Endothelial cell of umbilical vein (primary cell): ENCODE data around the gene TMCO1. TPM values are rescaled to one million over a fixed set of nuclear protein-coding genes. Genes with fewer than 3 reads are reported as not detected.
A peak's percentile ranks its signal among the peaks of the same experiment; 100 is the strongest.

Source experiments
- Bru-seq: library from RNA; stranded (reverse); fragments of 400-500 nt; gene quantifications from one replicate; lab custom pipeline; 2021; lab: Mats Ljungman, UMichigan
- BruChase-seq, 2 experiments: library from RNA; stranded (reverse); fragments of 400-500 nt; gene quantifications; one replicate each; lab custom pipeline; 2021; lab: Mats Ljungman, UMichigan
- BruUV-seq: library from RNA; stranded (reverse); fragments of 400-500 nt; replicated peaks from 2 replicates; lab custom pipeline; 2021; lab: Mats Ljungman, UMichigan
- CTCF ChIA-PET: fragments of 300-600, 350-600 bp; sonication (Branson Sonifier 250); formaldehyde crosslinking; loops from one replicate; lab custom pipeline; 2021; ENCODE audit warnings: antibody characterized with exemption, inconsistent platforms; lab: Charles Lee
- POLR2A ChIA-PET: fragments of 300-600, 350-600 bp; sonication (Branson Sonifier 250); formaldehyde crosslinking; loops from one replicate; lab custom pipeline; 2021; ENCODE audit warnings: antibody characterized with exemption, inconsistent platforms; lab: Charles Lee
- DNase-seq: peaks from one replicate; pipeline ENCODE4 v3.0.0-alpha.2; 2011; ENCODE audit warnings: low read depth, low spot score
- FAIRE-seq: peaks from 2 replicates; lab custom pipeline; 2011; peaks lifted over from hg19 to GRCh38; lab: Jason Lieb, UNC
- H2AFZ ChIP-seq: 2 replicates; pipeline ENCODE4 v1.6.0; 2012; ENCODE audit warnings: low read depth, low read length, control low read depth, inconsistent platforms
- H3K27ac ChIP-seq: 2 replicates; pipeline ENCODE4 v1.5.1; 2011; ENCODE audit warnings: low read depth, mild to moderate bottlenecking, control low read depth, low read length, moderate library complexity; ENCODE audit not compliant: insufficient read depth
- H3K27me3 ChIP-seq, 2 experiments: 2 replicates each; pipeline versions ENCODE4 v1.6.0 to v1.6.1; 2011; ENCODE audit warnings: low read length in 2 of 2, mixed read lengths in 1 of 2; ENCODE audit not compliant: control insufficient read depth in 2 of 2, insufficient read depth in 2 of 2
- H3K36me3 ChIP-seq, 2 experiments: 2 replicates in 1 of 2; 3 replicates in 1 of 2; pipeline ENCODE4 v1.5.1; 2011; ENCODE audit warnings: low read length in 2 of 2, mild to moderate bottlenecking in 1 of 2, moderate library complexity in 1 of 2; ENCODE audit not compliant: control insufficient read depth in 2 of 2, insufficient read depth in 2 of 2; ENCODE audit errors: extremely low read depth in 1 of 2
- H3K4me1 ChIP-seq: 3 replicates; pipeline ENCODE4 v1.5.1; 2011; ENCODE audit warnings: mild to moderate bottlenecking, low read length; ENCODE audit not compliant: control insufficient read depth, insufficient read depth; ENCODE audit errors: extremely low read depth
- H3K4me2 ChIP-seq: 2 replicates; pipeline ENCODE4 v1.6.1; 2011; ENCODE audit warnings: low read length, control low read depth, mixed read lengths; ENCODE audit not compliant: insufficient read depth
- H3K4me3 ChIP-seq, 3 experiments: fragments of 200-600 bp in 1 of 3; sonication (generic), shearing (Covaris generic) in 1 of 3; replicated peaks in 1 of 3; 2 replicates each; pipeline ENCODE4 v1.5.1; 2011 to 2016; ENCODE audit warnings: control low read depth in 3 of 3, low read length in 3 of 3, mild to moderate bottlenecking in 2 of 3, inconsistent platforms in 1 of 3, low read depth in 1 of 3, moderate library complexity in 1 of 3; ENCODE audit not compliant: insufficient read depth in 1 of 3
- H3K79me2 ChIP-seq: 2 replicates; pipeline ENCODE4 v1.6.0; 2012; ENCODE audit warnings: low read length, inconsistent platforms; ENCODE audit not compliant: control insufficient read depth, insufficient read depth
- H3K9ac ChIP-seq: replicated peaks from 2 replicates; pipeline ENCODE3; 2011; ENCODE audit warnings: low read length, control low read depth; ENCODE audit not compliant: insufficient read depth; ENCODE audit errors: extremely low read depth
- H3K9me1 ChIP-seq: replicated peaks from 3 replicates; pipeline ENCODE4 v1.6.0; 2011; ENCODE audit warnings: mild to moderate bottlenecking, low read length; ENCODE audit not compliant: control insufficient read depth, insufficient read depth; ENCODE audit errors: extremely low read depth
- H3K9me3 ChIP-seq: replicated peaks from 2 replicates; pipeline ENCODE4 v1.5.1; 2012; ENCODE audit warnings: low read length, inconsistent platforms; ENCODE audit not compliant: control insufficient read depth, insufficient read depth
- H4K20me1 ChIP-seq: replicated peaks from 2 replicates; pipeline ENCODE3; 2011; ENCODE audit warnings: mild to moderate bottlenecking, low read length; ENCODE audit not compliant: control insufficient read depth, insufficient read depth; ENCODE audit errors: extremely low read depth
- EZH2 ChIP-seq: IDR thresholded peaks from 2 replicates; pipeline ENCODE4 v1.6.1; 2012; ENCODE audit warnings: borderline replicate concordance, low read depth, mild to moderate bottlenecking, moderate library complexity, low read length, inconsistent platforms; ENCODE audit not compliant: severe bottlenecking
- FOS ChIP-seq: IDR thresholded peaks from 2 replicates; pipeline ENCODE4 v1.6.1; 2011; ENCODE audit warnings: mild to moderate bottlenecking, low read length, moderate library complexity, borderline replicate concordance; ENCODE audit not compliant: insufficient read depth
- GATA2 ChIP-seq: IDR thresholded peaks from 2 replicates; pipeline ENCODE4 v1.7.0; 2011; ENCODE audit warnings: low read depth, mild to moderate bottlenecking, moderate library complexity, mixed read lengths, low read length; ENCODE audit not compliant: insufficient read length, insufficient read depth
- JUN ChIP-seq: IDR thresholded peaks from 2 replicates; pipeline ENCODE4 v1.6.1; 2011; ENCODE audit warnings: borderline replicate concordance, low read depth; ENCODE audit not compliant: insufficient read length, insufficient read depth
- MYC ChIP-seq: IDR thresholded peaks from one replicate; pipeline ENCODE4 v1.6.1; 2011; ENCODE audit warnings: mild to moderate bottlenecking, low read depth, low read length
- POLR2A ChIP-seq: IDR thresholded peaks from 2 replicates; pipeline ENCODE4 v1.6.1; 2012; ENCODE audit warnings: low read depth, mild to moderate bottlenecking, control low read depth, low read length
- POLR2AphosphoS5 ChIP-seq: IDR thresholded peaks from 2 replicates; pipeline ENCODE4 v1.6.1; 2012; ENCODE audit warnings: low read depth, mild to moderate bottlenecking, control low read depth, low read length, moderate library complexity; ENCODE audit not compliant: insufficient read depth
- dilution Hi-C: fragments of 300-500 bp; cut with MboI; formaldehyde crosslinking; loops from one replicate; pipeline ENCODE4 v1.15.0; 2019; ENCODE audit warnings: low sequenced_read_pairs; ENCODE audit not compliant: extremely low pct_ligation_motif_present
- intact Hi-C: fragments of 100-400 bp; cut with micrococcal nuclease; formaldehyde crosslinking; loops from one replicate; pipeline ENCODE4 v1.10.0; 2022
- long read RNA-seq: library from polyadenylated mRNA; stranded (forward); transcript quantifications from one replicate; pipeline ENCODE4 v2.0.0, GENCODE V29; 2021
- polyA minus RNA-seq, 3 experiments: library from RNA; depleted of rRNA, polyadenylated mRNA; stranded (reverse); fragments of >200 nt; gene quantifications; 1 replicate in 1 of 3; 2 replicates in 2 of 3; pipeline ENCODE4 v1.2.3, GENCODE V29; 2011
- polyA plus RNA-seq, 4 experiments: library from polyadenylated mRNA; depleted of rRNA in 3 of 4; stranded (reverse) in 3 of 4; unstranded in 1 of 4; fragments of >200 nt; gene quantifications; 2 replicates each; pipeline versions ENCODE4 v1.2.1 to v1.2.3, GENCODE V29; 2011 to 2012; ENCODE audit warnings: missing spikeins in 1 of 4
- total RNA-seq: library from RNA; stranded (reverse); gene quantifications from 2 replicates; pipeline ENCODE4 v1.2.3, GENCODE V29; 2021
- TF ChIP-seq, protein P1 (sequence below), 2 donors: IDR thresholded peaks; 1 replicate in 1 of 2; 2 replicates in 1 of 2; pipeline ENCODE4 v1.5.1; 2011; ENCODE audit warnings: low read length in 2 of 2, mild to moderate bottlenecking in 2 of 2, moderate library complexity in 2 of 2, control low read depth in 1 of 2, inconsistent platforms in 1 of 2, low read depth in 1 of 2; ENCODE audit not compliant: insufficient read depth in 1 of 2; ENCODE audit errors: extremely low read depth in 1 of 2
- TF ChIP-seq, protein P2 (sequence below): IDR thresholded peaks from 2 replicates; pipeline ENCODE4 v1.6.1; 2011; ENCODE audit not compliant: insufficient read depth, insufficient read length

Gene TMCO1, protein sequence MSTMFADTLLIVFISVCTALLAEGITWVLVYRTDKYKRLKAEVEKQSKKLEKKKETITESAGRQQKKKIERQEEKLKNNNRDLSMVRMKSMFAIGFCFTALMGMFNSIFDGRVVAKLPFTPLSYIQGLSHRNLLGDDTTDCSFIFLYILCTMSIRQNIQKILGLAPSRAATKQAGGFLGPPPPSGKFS
- total RNA-seq (80.0 and 86.0 TPM in 2 replicates), polyA plus RNA-seq (87.7 and 93.4 TPM in 2 replicates), polyA minus RNA-seq (150 and 186 TPM in 2 replicates), Bru-seq, nascent RNA (percentile 64 among the genes with signal in this experiment), BruChase-seq, experiment 1, labeled RNA remaining after a 6-hour chase (percentile 67 among the genes with signal in this experiment), BruChase-seq, experiment 2, labeled RNA remaining after a 2-hour chase (percentile 55 among the genes with signal in this experiment)
- polyA plus RNA-seq (2011; cell fraction: cytosol; rRNA removed), result 86.6 and 90.8 TPM in 2 replicates
- polyA plus RNA-seq (2011; cell fraction: nucleus; rRNA removed), result 39.3 and 50.0 TPM in 2 replicates
- polyA plus RNA-seq (2012), result 85.1 and 102 TPM in 2 replicates
- polyA minus RNA-seq (2011; cell fraction: cytosol; rRNA and poly(A)+ RNA removed), result 59.7 TPM
- polyA minus RNA-seq (2011; cell fraction: nucleus; rRNA and poly(A)+ RNA removed), result 22.6 and 27.2 TPM in 2 replicates
- long read RNA-seq, full-length matches to known transcripts, result 294 of 311 reads
- long read RNA-seq, partial matches to known transcripts, result 2 of 311 reads
- long read RNA-seq, other reads (novel, unspliced or antisense), result 15 of 311 reads

DNA sequence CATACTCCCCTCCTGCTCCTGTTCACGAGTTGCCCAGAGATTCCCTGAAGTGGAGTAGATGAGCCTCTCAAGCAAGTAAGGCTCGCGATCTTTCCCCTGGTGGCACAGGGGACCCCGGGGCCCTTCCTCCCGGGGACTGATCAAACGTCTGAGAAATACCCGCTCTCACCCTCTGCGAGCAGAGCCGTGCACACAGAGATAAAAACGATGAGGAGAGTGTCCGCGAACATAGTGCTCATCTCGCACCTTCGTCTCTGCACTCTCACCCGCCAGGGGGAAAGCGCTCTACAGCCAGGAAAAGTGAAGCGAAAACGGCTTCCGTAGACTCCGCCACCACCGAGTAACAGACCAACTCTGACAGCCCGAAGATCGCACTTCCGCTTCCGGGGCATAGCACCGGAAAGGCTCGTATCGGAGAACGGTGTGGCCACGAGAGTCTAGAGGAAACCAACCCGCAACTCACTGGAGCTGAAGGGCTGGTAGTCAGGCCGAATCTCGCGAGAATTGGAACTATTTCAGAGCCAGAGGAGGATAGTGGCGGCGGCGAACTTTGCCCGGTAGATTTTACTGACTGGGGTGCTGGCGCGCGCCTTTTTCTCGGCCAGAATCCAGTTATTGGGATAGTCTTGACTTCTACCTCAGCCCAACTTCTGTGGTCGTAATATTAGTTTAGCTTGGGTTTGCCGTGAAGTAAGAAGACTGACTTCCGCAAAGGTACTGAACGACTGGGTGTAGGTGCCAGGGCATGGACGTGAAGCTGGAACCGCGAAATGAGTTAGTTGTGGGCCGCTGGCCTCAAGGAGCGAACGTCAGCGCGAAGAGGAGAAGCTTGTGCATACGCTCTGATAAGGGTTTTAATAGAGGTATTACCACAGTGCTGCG lies at the start of gene TMCO1:
TMCO1 (minus strand) TSS at position 356 of the 882 bp plus-strand sequence; CDS start at position 239, 117 bp downstream.
- Histone ChIP-seq H3K9me3 (no peaks in the 10 kb centered on the region), H3K4me2 (peak within 1 kb of the TSS; percentile 96), H3K4me1 (peaks cover 18% of the 10 kb centered on the region), H3K4me3 (peak within 1 kb of the TSS; percentile 37 to 92 (median 75)), H3K27ac (peak within 1 kb of the TSS; percentile 68), H3K9ac (peak within 1 kb of the TSS; percentile 95), H3K79me2 (peaks cover 19% of the 10 kb centered on the region), H2AFZ (peak within 1 kb of the TSS; percentile 94), H4K20me1 (no peaks in the 10 kb centered on the region), H3K9me1 (no peaks in the 10 kb centered on the region), H3K36me3 (peaks cover 4 to 6% of the 10 kb centered on the region in 2 experiments), H3K27me3 (no peaks in the 10 kb centered on the region)
- intact Hi-C loops (loop anchor here (1.0 to 2.0 kb wide), 7 partner anchors 59 to 167 kb away; partner anchors contain the start of genes ALDH9A1, MGST3 and UCK2), dilution Hi-C loops (no loop called here)
- TF ChIP-seq POLR2A (peak; percentile 93), FOS (no peak), EZH2 (no peak), MYC (peak; percentile 60), GATA2 (no peak), JUN (no peak), POLR2AphosphoS5 (peak; percentile 95)
- TF ChIP-seq, protein P1, sequence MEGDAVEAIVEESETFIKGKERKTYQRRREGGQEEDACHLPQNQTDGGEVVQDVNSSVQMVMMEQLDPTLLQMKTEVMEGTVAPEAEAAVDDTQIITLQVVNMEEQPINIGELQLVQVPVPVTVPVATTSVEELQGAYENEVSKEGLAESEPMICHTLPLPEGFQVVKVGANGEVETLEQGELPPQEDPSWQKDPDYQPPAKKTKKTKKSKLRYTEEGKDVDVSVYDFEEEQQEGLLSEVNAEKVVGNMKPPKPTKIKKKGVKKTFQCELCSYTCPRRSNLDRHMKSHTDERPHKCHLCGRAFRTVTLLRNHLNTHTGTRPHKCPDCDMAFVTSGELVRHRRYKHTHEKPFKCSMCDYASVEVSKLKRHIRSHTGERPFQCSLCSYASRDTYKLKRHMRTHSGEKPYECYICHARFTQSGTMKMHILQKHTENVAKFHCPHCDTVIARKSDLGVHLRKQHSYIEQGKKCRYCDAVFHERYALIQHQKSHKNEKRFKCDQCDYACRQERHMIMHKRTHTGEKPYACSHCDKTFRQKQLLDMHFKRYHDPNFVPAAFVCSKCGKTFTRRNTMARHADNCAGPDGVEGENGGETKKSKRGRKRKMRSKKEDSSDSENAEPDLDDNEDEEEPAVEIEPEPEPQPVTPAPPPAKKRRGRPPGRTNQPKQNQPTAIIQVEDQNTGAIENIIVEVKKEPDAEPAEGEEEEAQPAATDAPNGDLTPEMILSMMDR (IDR thresholded peaks at IDR 0.05; ENCODE audit: extremely low read depth in 1 of 2, insufficient read depth in 1 of 2, low read depth in 1 of 2, low read length in 2 of 2), result peak in 1 of 2 donors; percentile 20
- TF ChIP-seq, protein P2, sequence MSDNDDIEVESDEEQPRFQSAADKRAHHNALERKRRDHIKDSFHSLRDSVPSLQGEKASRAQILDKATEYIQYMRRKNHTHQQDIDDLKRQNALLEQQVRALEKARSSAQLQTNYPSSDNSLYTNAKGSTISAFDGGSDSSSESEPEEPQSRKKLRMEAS, result peak; percentile 69
- ChIA-PET POLR2A (interaction anchor here (0.9 to 1.5 kb wide), 4 partner anchors 58 to 135 kb away, joined by 3 to 4 read pairs (median 4); no protein-coding TSS in a partner anchor), CTCF (interaction anchor here (0.7 to 1.6 kb wide), 9 partner anchors 10 to 168 kb away, joined by 3 to 12 read pairs (median 3); no protein-coding TSS in a partner anchor)
- TSS peak; percentile 88 for BruUV-seq
- DNase-seq, result peak; percentile 97
- FAIRE-seq, result peak; percentile 100
